GM18508 (cell line): Measurements from ENCODE around the gene CUL1.

Experiments
- ATAC-seq: cut with Tn5 transposase; IDR thresholded peaks from one replicate; pipeline ENCODE4 v1.9.1; 2021; ENCODE audit warnings: moderate number of reproducible peaks; ENCODE audit not compliant: insufficient read depth, unreplicated experiment

The CUL1 gene

DNA sequence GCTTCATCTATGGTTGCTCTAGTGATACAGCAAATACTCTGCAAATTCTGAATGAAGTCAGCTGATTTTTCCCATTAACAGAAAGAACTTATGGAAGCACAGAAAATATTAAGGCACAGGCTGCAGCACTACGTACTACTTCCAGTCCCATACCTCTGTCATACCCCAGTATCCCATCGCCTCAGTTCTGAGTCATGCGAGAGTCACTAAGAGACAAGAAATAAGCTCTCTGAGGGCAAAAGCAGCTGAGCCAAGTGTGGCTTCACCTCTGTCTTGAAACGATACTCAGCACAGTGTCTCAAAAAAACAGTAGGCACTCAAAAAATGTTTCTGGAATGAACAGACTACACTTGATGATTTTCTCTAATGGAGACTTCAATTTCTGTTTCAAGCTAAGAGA lies 137.2 kb downstream of the CUL1 start:
- no peak for ATAC-seq

GRCh38 chr7:148838905-148839304 lies 140.2 kb downstream of the CUL1 start:
- no peak for ATAC-seq

- no peak for ATAC-seq
Measured at GRCh38 chr7:148847815-148848734, 149.4 kb downstream of the CUL1 start.

- ATAC-seq = no peak
Measured at GRCh38 chr7:148849393-148850098, 150.8 kb downstream of the CUL1 start.

DNA sequence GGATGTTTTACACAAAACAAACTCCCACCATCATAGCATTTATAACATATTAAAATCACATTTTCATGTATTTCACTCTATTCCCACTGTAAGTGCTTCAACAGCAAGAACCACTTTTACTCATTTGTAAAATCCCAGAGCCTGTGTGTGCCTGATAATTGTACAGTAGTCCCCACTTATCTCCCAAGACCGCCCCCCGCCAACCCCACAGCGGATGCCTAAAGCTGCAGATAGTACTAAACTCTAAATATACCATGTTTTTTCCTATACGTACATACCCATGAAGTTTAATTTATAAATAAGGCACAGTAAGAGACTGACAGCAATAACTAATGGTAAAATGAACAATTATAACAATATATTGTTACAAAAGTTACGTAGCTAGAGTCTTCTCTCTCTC lies 151.9 kb downstream of the CUL1 start:
- no peak for ATAC-seq
